BE2C (cell line): Measurements from ENCODE around the gene TCF23. TPM values are rescaled to one million over a fixed set of nuclear protein-coding genes. Genes with fewer than 3 reads are reported as not detected.

ENCODE experiments used
- DNase-seq: peaks from one replicate; pipeline ENCODE4 v3.0.0-alpha.2; 2020
- H3K27me3 ChIP-seq: fragments of 250-450 bp; sonication (Bioruptor Pico); 2 replicates; pipeline ENCODE4 v1.5.1; 2020; ENCODE audit warnings: mild to moderate bottlenecking
- H3K36me3 ChIP-seq: fragments of 250-450 bp; sonication (Bioruptor Pico); 2 replicates; pipeline ENCODE4 v1.5.1; 2020; ENCODE audit warnings: mild to moderate bottlenecking
- H3K4me1 ChIP-seq: fragments of 250-450 bp; sonication (Bioruptor Pico); 2 replicates; pipeline ENCODE4 v1.5.1; 2020
- H3K4me3 ChIP-seq: 2 replicates; pipeline ENCODE4 v1.5.1; 2011; ENCODE audit warnings: low read depth, low read length
- H3K9me3 ChIP-seq: fragments of 250-450 bp; sonication (Bioruptor Pico); 2 replicates; pipeline ENCODE4 v1.5.1; 2020
- CTCF ChIP-seq: IDR thresholded peaks from 2 replicates; pipeline ENCODE4 v1.5.1; 2012; ENCODE audit warnings: mild to moderate bottlenecking, low read depth, low read length
- polyA plus RNA-seq: library from polyadenylated mRNA; unstranded; fragments of >200 nt; gene quantifications from one replicate; pipeline ENCODE4 v1.2.1, GENCODE V29; 2012; ENCODE audit warnings: low read depth, missing spikeins; ENCODE audit not compliant: insufficient read length, insufficient read depth

Gene TCF23
- not detected for polyA plus RNA-seq

- no peak for TF ChIP-seq CTCF
- H3K4me1 ChIP-seq, result no peaks in the 10 kb centered on the region
- no peak within 1 kb of the TSS for H3K4me3 ChIP-seq
- H3K9me3 ChIP-seq, result no peaks in the 10 kb centered on the region
- H3K27me3 ChIP-seq, result no peaks in the 10 kb centered on the region
- DNase-seq, result no peak
- no peaks in the 10 kb centered on the region for H3K36me3 ChIP-seq
Measured at GRCh38 chr2:27148801-27149439, at the start of gene TCF23. Gene TCF23 (plus strand): TSS chr2:27149004. CDS start chr2:27149134, 130 bp downstream.

- no peak for TF ChIP-seq CTCF
- H3K9me3 ChIP-seq, result no peaks in the 10 kb centered on the region
Measured at GRCh38 chr2:27099334-27099955, 49.4 kb upstream of the TCF23 start.

GRCh38 chr2:27100036-27100435, 48.8 kb upstream of the TCF23 start:
- Histone ChIP-seq H3K27me3 (no peaks in the 10 kb centered on the region), H3K36me3 (no peaks in the 10 kb centered on the region), H3K4me1 (peaks cover 6% of the 10 kb centered on the region), H3K9me3 (no peaks in the 10 kb centered on the region), H3K4me3 (no peak overlapping the region)
- TF ChIP-seq CTCF, result no peak
- DNase-seq, result no peak

More at GRCh38 chr2:27099334-27099955, 49.4 kb upstream of the TCF23 start:
- no peak for DNase-seq
- H3K36me3 ChIP-seq, result no peaks in the 10 kb centered on the region
- no peaks in the 10 kb centered on the region for H3K27me3 ChIP-seq
- H3K4me3 ChIP-seq, result no peak overlapping the region
- H3K4me1 ChIP-seq, result peaks cover 6% of the 10 kb centered on the region

- no peaks in the 10 kb centered on the region for H3K27me3 ChIP-seq
- H3K36me3 ChIP-seq, result no peaks in the 10 kb centered on the region
- DNase-seq, result no peak
- TF ChIP-seq CTCF, result no peak
- H3K9me3 ChIP-seq, result no peaks in the 10 kb centered on the region
- H3K4me1 ChIP-seq, result no peaks in the 10 kb centered on the region
- no peak overlapping the region for H3K4me3 ChIP-seq
Measured at GRCh38 chr2:27102329-27102728, 46.5 kb upstream of the TCF23 start.

DNA sequence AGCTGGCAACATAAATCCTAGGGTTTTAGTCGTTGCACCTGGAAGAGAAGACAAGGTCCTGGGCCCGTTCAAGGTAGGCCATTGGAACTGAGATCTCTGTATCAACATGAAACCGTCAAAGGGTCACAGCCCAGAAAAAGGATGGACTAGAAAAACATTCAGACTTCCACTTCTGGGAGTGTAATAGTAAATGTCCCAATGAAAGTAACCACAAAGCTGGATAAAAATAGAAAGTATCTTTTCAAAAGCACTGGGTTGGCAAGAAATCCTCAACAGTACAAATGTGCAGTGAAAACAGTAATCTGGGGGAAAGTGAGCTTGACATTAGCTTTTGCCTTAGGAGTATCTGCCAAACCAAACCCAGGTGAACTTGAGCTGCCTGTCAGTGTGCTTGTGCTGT, 42.8 kb upstream of the TCF23 start:
- no peaks in the 10 kb centered on the region for H3K27me3 ChIP-seq
- DNase-seq, result no peak
- H3K36me3 ChIP-seq, result no peaks in the 10 kb centered on the region
- no peaks in the 10 kb centered on the region for H3K4me1 ChIP-seq
- H3K9me3 ChIP-seq, result no peaks in the 10 kb centered on the region
- no peak for TF ChIP-seq CTCF
- no peak overlapping the region for H3K4me3 ChIP-seq

DNA sequence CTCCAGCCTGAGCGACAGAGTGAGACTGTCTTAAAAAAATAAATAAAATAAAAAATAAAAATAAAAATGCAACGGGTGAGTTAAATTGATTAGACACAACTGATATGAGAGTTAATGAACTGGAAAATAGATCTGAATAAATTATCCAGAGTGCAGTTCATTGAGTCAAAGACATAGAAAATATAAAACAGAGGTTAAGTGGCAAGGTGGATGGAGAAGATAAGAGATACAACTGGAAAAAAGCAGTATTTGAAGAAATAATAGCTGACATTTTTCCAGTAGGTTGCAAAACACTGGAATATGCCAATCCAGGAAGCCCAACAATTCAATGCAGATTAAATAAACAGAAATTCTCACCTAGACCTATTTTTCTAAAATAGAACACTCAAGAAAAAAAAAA, 40.6 kb upstream of the TCF23 start:
- no peak for TF ChIP-seq CTCF
- no peak overlapping the region for H3K4me3 ChIP-seq
- H3K36me3 ChIP-seq, result no peaks in the 10 kb centered on the region

More for the DNA sequence above, 40.6 kb upstream of the TCF23 start:
- H3K27me3 ChIP-seq, result no peaks in the 10 kb centered on the region
- H3K4me1 ChIP-seq, result no peaks in the 10 kb centered on the region
- no peak for DNase-seq
- H3K9me3 ChIP-seq, result no peaks in the 10 kb centered on the region
